NCI-H187 (cell line): ENCODE measurements around the gene RAB27B.

Source experiments
- DNase-seq, 2 experiments: peaks; one replicate each; lab custom pipeline; 2025; lab: John Stamatoyannopoulos, UW

The RAB27B gene

DNA sequence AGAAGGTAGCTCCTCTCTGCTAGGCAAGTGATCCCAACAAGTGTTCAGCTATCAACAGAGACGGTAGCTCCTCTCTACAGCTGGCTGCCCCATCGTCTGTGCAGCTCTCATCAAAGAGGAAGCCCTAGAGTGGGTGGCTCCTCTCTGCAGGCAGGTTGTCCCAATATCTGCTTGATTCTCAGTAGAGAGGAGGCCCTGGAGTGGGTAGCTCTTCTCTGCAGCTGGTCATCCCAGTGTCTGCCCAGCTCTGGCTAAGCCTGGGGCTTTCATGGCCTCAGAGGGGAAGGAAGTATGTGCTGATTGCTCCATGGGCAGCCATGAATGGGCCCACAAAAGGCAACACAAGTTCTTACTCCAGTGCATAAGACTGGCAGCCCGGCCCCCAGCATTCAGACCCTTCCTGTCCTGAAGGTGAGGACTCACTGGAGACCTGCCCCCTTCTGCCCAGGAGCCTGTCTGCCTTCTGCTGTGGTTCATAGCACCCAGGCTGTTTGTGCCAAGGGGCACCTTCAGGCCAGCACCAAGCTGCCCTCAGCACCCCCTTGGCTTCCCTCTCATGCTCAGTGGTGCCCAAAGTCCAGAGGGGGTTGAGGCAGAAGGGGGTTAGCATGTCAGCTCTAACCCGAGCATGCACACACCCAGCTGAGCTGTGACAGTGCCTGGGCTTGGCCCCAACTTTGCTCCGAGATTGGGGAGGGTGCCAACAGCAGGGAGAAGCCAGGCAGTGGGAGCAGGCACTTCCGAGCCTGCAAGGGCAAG, 82.1 kb downstream of the RAB27B start:
- no peak for DNase-seq

DNA sequence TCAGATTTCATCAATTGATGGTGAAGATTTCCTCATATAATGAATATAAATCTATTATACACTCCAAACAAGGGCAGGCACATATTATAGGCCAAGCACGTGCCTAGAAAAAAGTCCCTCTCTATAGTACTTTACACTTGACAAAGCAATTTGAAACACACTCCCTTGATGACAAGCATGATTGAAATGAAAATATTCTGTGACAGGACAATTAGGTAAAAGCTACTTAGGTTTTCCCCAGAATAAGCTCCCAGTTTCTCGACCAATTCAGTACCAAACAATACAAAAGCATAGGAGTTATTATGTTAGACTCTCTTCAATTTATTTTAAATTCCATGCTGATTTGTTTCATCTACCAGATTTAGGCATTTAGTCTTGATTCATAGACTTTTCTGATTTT, 83.3 kb downstream of the RAB27B start:
- DNase-seq, result no peak

GRCh38 chr18:54914816-54915215, 86.5 kb downstream of the RAB27B start:
- no peak for DNase-seq

- no peak for DNase-seq
These were observed 88.2 kb downstream of the RAB27B start for GRCh38 chr18:54916507-54916906.

DNA sequence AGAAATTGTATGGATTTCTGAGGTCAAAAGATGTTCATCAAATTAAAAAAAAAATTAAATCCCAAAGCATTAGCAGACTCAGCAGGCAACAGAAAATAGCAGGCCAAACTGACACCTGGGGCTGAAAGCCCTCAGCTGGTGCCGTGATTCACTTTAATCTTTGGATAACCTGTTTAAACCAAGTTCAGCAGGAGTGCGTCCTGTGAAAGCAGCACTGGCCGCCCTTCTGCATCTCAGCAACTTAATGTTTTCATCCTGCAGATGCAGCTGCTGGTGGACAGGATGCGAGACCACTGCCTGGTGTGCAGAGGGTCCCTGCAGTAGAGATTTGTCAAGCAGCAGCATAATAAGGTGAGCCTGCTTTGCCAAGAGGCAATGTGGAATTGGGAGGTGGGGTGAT, 89.8 kb downstream of the RAB27B start:
- DNase-seq, result no peak

GRCh38 chr18:54919412-54919811, 91.1 kb downstream of the RAB27B start:
- no peak for DNase-seq

GRCh38 chr18:54923339-54923956, 95.2 kb downstream of the RAB27B start:
- no peak for DNase-seq

GRCh38 chr18:54924948-54925347, 96.7 kb downstream of the RAB27B start:
- no peak for DNase-seq

GRCh38 chr18:54926593-54927325, 98.5 kb downstream of the RAB27B start:
- DNase-seq, result no peak

GRCh38 chr18:54928236-54928635, 100.0 kb downstream of the RAB27B start:
- DNase-seq, result no peak

- no peak for DNase-seq
These were observed 102.9 kb downstream of the RAB27B start for GRCh38 chr18:54931152-54931551.

- no peak for DNase-seq
These were observed 104.2 kb downstream of the RAB27B start for GRCh38 chr18:54932472-54932871.

DNA sequence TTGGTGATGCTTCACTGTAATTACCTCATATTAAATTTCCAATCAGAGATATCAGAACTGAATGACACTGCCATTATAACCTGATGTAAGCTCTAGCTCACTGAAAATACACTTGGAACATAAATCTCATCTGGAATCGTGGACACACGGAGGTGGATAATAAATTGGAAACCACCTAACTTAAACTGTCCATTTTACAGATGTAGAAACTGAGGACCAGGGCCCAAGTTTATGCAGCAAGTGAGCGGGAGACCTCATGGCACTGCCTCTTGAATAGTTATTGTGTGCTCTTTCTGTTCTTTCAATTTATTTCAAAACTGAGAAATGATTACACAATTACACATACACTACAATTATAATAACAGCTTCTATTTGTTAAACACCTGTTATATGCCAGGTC, 110.2 kb downstream of the RAB27B start:
- DNase-seq, result no peak

- DNase-seq, result no peak
These were observed 111.2 kb downstream of the RAB27B start for GRCh38 chr18:54939361-54939917.

DNA sequence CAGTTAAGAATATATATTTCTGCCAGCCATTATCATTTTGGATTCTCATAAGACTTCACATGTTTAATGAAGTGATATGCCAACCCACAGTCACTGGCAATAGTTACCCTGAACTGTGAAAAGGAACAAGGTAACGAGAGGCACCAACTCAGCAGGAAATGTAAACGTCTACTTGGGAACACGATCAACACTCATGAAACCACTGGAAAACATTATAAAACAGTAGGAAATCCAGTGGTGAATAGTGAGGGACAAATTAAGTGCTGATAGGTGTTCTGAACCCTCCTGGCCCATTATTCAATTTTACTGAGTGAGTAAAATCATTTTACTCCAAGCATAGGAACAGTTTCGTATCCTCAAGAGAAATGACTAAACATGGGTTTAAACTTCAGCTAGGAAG, 113.9 kb downstream of the RAB27B start:
- DNase-seq, result no peak

DNA sequence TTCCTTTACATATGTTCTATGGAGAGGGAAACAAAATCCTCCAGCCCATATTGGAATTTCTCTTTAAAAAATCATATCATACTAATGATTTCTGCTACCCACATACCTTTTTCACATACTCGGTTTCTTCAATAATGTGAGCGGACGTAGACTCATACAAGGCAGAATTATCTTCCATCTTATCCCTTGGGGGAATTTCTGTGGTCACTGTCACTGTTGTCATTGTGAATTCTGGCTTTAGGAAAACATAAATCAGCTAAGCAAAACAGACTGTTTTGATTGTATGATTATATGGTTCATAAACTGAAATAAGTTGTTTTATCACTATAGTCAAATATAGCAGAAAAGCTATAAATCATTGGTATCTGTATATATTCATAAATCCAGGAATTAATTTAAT, 114.3 kb downstream of the RAB27B start:
- DNase-seq, result no peak
